GM21529 (cell line): Measurements from ENCODE around the gene KAT2B.

Experiments used
- ATAC-seq: cut with Tn5 transposase; IDR thresholded peaks from one replicate; pipeline ENCODE4 v1.9.1; 2021; ENCODE audit not compliant: unreplicated experiment

Gene KAT2B

GRCh38 chr3:20141851-20142250, 101.6 kb downstream of the KAT2B start:
- ATAC-seq: no peak

DNA sequence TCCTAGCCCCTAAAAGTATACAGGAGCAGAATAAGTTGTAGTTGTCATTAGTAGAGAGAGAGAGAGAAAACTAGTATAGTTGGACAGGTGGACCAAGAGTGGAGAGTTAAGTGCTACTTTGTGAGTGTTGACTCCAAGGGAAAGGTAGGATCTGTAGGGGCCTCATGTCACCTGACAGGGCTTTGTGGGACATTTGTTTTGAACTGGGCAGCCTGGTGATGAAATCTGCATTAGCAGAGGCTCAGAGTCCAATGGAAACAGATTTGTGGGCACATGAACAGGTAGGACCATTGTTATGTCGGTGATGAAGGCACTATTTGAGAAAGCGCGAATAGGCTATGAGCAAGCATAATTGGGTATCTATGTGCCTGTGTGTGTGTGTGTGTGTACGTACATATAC, 102.3 kb downstream of the KAT2B start:
- ATAC-seq: no peak

DNA sequence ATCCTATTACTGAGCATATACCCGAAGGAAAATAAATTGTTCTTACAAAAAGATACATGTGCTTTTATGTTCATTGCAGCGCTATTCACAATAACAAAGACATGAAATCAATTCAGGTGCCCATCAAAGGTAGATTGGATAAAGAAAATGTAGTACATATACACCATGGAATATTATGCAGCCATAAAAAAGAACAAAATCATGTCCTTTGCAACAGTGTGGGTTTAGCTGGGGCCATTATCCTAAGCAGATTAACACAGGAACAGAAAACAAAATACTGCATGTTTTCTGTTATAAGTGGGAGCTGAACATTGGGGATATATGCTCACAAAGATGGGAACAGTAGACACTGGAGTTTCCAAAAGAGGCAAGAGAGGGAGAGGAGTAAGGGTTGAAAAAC, 103.3 kb downstream of the KAT2B start:
- ATAC-seq: no peak

DNA sequence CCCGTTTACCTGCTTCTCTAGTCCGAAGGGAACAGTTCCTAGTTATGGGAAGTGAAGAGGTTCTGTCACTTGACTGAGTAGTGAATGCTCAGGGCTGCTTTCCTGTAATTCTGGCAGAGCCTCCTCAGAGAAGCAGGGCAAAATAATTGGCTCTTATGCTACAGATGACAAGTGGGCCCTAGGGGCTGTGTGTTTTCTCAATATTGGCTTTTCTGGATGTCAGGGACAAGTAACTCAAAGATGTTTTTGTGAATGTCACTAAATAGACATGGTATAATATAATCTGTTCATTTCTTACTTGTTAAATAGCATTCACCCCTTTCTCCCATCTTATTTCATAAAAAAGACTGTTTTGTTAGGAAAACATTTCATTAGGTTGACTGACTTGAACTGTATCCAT, 105.6 kb downstream of the KAT2B start:
- no peak for ATAC-seq

DNA sequence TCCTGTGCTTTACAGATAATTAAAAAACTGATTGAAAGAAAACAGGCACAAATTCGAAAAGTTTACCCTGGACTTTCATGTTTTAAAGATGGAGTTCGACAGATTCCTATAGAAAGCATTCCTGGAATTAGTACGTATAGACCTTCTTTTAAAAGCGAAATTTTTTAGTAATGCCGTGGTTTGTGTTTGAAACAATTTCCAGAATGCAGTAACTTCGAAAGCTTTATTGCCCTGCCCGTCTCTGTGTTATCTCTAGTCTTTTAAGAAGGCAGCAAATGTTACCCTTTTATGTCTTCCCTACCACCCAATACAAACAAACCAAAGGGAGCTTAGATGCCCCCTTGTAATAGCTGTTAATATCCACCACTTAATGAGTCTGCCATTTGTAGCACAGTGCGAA, 106.1 kb downstream of the KAT2B start:
- ATAC-seq: no peak

DNA sequence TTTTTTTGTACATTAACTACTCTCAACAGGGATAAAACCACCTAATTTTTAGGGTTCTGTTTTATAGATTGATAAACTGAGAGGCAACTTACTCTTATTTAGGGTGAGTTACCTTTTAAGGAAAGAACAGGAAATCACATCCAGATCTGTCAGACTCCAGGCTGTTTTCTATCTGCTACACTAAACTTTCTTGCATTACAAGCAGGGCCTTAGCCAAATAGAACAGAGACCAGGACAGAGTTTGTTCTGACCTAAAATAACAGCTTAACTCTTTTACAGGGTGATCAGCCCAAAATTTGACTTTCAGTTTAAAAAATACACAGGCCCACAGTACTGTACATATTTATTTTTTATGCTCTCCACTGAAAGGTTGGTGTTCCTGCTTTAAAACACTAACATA, 107.1 kb downstream of the KAT2B start:
- no peak for ATAC-seq

DNA sequence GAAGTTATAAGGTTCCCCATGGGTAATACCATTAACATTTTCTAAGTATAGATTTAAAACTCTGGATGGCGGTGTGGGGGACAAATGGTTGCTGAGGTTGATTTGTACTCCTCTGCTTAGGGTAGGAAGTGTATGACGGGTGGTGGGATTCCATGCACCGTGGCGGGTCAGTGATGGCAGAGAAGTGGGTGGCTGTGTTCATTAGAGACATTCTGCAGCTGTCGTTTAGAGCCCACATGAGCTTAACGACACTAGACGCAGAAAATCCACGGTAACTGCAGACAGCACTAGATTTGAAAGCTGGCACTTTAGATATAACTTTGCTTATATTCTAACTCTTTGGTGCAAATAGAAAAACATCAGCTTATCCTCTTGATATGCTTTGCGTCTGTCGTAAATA, 108.2 kb downstream of the KAT2B start:
- no peak for ATAC-seq

DNA sequence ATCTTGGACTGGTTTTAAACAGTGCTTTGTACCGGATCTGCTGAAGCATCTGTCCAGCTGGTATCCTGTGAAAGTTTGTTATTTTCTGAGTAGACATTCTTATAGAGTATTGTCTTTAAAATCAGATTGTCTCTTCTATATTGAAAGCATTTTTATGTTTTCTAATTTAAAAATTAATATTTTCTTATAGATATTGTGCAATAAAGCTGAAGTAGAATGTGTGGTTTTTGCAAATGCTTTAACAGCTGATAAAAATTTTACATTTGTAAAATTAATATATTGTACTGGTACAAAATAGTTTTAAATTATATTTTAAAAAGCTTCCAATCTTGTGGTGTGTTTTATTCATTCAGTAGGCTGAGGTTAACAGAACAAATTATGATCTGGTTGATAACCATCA, 113.8 kb downstream of the KAT2B start:
- ATAC-seq: no peak

DNA sequence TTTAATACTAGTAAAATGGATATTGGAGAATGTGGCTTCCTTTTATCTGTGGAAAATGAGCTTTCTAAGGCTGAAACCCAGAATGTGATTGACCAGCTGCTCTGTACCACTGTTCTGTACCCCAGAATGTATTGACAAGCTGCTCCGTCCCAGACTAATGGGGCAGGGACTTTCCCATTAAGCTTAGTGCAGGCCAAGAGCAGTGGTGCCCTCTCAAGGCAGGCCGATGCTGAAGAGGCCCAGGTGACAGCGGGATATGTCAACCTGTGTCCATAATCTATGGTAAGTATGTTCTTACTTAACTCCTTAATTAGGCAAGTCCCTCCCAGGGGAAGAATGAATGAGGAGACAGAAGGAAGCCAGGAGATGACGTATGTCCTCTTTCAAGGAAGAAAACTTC, 114.7 kb downstream of the KAT2B start:
- ATAC-seq: no peak

- no peak for ATAC-seq
Measured at GRCh38 chr3:20160230-20160629, 120.0 kb downstream of the KAT2B start.

DNA sequence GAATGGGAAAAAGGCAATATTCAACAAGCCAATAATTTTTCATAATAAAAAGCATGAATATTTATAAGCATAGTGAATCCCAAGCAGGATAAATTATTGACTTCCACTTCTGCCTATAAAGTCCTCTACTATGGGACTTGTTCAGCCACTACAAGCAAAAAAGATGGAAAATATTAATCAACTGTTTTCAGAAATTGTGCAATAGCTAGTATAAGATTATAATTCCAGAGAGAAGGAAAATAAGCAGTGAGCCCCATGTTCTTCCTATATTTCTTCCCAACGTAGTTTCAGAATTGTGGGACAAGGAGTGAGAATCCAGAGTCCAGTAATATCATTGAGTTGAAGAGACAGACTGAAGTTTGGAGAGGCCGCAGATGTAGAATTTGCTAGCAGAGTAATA, 121.5 kb downstream of the KAT2B start:
- no peak for ATAC-seq

DNA sequence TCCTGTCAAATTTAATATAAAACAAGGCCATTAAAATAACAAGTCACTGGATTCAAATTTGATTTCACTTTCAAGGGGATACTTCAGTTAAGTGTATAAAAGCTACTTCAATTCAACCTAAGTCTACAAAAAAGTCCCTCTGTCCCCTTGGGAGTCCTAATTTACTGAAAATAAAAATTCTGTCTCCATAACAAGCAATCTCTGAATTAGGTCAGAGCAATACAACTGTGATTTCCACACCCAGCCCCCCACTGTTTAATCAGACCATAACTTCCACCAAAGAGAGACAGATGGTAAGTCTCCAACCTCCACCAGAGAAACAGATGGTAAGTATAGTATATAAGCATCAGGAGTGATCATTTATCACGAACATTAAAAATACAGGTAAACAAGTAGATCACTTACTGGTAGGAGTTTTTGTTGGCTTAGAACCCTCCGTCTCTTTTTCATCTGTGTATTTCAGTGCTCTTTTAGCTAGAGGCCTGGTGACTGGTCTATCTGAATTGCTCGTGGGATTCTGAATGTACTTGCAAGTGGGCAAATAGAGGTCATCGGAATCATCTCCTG, 133.7 kb downstream of the KAT2B start:
- ATAC-seq: no peak

DNA sequence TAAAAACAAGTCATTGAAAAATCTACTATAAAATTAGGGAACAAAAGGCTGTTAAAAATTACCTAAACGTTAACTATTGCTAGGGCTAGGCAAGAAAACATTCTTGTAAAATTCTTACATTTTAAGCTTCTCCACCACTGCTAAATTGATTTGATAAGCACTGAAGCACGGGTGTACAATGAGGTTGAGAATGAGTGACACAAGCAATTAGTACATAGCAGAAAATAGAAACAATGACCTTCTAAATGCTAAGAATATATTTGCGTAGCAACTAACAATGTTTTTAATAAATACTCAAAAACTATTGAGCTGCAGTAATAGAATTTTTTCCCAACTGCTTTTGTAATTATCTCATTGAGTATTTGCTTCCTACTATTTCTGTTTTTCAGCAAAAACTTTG, 141.0 kb downstream of the KAT2B start:
- ATAC-seq: no peak

DNA sequence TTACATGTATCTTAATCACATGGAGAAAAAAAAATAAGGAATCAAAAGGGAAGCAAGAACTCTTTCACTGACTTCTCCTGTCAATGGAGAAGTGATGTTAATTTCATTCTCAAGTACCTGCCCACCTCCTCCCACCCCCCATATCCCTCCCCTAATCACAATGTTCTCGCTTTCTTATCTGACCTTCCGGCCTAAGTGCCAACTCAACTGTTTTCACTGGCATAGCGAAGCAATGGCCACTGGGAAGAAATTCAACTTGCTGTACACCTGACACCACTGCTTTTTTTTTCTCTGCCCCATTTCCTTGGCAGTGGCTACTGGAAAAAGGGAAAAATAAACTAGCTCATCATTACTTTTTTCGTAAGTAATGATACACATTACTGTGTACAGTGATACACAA, 142.0 kb downstream of the KAT2B start:
- no peak for ATAC-seq

- peak; percentile 10 for ATAC-seq
Measured at GRCh38 chr3:20185331-20185678, 145.1 kb downstream of the KAT2B start.

DNA sequence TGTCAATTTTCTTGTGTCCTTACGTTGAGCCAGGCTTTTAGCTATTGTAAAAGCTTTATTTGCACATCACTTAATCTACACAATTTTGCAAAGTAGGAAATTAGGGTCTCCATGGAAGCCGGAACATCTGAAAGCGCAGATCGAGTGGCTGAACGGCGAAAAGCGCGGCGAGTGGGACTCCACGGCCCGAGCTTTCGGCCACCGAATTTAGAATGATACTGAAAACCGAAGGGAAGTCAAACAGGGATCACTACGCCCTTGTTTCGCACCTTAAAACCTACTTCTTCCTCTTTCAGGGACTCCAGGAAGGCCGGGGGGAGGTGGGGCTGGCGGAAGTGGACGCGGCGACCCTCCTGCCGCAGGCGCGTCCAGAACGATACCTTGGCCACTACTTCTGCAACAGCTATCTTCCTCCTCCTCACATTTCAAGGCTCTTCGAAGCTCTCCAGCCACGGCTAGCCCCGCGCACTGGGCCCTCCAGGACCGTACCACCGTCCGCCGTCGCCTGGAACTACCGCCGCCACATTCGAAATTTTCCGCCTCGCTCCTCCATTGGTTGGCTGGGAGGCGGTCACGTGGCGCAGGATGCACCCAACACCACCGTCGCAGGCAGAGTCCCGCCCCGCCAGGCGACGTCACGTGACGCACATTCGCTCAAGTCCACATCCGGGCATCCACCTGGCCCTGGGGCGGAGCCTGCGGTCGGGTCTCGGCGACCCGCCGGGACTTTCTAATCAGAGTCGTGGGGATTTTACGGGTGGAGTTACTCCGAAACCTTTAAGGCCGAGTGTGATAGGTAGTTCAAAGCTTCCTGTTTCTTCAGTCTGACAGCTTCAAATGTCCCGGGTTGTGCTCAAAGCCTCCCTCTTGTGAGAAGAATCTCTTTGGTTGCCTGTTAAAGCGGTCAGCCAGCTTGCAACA, 145.7 kb downstream of the KAT2B start, which contains the start of gene SGO1:
SGO1 (minus strand) TSS at position 528 of the 921 bp plus-strand sequence. CDS start 2,179 bp downstream, outside the sequence.
- ATAC-seq: peak; percentile 93

GRCh38 chr3:20186600-20187004, 146.4 kb downstream of the KAT2B start:
- ATAC-seq: peak; percentile 6

DNA sequence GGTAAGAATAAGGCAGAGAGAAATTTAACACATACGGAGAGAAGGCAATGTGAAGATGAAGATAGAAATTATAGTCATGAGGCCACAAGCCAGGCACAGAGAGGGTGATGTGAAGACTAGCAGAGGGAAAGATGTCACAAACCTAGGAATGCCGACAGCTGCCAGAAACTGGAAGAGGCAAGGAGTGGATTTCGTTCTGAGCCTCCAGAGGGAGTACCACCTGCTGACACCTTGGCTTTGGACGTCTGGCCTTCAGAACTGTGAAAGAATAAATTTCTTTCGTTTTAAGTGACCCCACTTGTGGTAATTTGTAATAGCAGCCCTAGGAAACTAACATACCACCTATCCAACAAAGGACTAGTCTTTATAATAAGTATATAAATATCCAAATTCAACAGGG, 150.7 kb downstream of the KAT2B start:
- no peak for ATAC-seq

DNA sequence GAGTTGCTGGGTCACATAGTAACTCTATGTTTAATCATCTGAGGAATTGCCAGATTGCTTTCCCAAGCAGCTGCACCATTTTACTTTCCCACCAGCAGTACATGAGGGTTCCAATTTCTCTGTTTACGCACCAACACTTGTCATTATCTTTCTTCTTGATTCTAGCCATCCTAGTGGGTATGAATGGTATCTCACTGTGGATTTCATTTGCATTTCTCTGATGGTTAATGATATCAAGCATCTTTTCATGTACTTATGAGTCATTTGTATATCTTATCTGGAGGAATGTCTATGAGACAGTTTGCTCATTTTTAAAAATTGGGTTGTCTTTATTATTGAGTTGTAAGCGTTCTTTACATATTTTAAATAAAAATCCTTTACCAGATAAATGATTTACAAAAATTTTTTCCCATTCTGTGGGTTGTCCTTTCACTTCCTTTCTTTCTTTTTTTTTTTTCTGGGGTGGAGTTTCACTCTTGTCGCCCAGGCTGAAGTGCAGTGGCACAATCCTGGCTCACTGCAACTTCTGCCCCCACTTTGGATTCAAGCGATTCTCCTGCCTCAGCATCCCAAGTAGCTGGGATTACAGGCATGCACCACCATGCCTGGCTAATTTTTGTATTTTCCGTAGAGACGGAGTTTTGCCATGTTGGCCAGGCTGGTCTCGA, 154.7 kb downstream of the KAT2B start:
- no peak for ATAC-seq

DNA sequence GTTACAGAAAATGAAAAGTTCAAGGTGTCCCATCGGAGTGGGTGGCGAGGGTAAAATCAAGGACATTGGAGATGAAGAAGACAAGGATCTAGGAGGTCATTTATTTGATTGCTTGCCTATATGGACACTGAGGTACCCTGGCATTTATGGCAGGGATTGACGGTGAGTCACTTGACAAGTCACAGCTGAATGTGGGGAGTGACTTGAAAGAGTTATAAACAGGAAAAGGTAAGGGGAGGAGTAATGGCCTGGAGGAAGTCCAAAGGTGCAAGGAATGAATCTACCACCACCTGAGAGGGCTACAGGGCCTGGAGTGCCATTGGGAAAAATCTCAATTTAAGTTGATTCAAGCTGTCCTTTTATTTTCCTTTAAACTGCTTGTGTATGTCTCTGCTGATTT, 157.5 kb downstream of the KAT2B start:
- ATAC-seq: no peak

DNA sequence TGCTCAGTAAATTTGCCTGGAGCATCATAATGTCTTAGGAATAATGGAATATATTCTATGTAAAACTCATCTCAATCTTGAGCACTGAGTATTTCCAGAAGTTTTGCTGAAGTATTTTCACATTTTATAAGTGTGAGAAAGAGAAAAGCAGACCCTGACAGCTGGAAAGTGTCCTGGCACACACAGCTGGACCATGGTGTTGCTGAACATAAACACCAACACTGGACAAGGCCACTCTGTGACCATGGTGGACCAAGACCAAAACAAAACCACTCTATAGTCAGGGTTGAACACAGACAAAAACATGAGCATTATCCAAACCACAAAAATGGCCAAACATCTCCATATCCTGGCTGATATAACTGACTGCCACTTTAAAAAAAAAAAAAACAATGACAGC, 160.9 kb downstream of the KAT2B start:
- no peak for ATAC-seq
